Stimulated activated CD8-positive, alpha-beta memory T cell treated with anti-CD3 and anti-CD28 coated beads, Interleukin-15, amount 100 ng/mL, for 24 hours (primary cell): ENCODE measurements around the gene RAD9A.

Source experiments
- DNase-seq: peaks from one replicate; pipeline ENCODE4 v3.0.0-alpha.2; 2020; ENCODE audit warnings: low read depth

RAD9A gene

DNA sequence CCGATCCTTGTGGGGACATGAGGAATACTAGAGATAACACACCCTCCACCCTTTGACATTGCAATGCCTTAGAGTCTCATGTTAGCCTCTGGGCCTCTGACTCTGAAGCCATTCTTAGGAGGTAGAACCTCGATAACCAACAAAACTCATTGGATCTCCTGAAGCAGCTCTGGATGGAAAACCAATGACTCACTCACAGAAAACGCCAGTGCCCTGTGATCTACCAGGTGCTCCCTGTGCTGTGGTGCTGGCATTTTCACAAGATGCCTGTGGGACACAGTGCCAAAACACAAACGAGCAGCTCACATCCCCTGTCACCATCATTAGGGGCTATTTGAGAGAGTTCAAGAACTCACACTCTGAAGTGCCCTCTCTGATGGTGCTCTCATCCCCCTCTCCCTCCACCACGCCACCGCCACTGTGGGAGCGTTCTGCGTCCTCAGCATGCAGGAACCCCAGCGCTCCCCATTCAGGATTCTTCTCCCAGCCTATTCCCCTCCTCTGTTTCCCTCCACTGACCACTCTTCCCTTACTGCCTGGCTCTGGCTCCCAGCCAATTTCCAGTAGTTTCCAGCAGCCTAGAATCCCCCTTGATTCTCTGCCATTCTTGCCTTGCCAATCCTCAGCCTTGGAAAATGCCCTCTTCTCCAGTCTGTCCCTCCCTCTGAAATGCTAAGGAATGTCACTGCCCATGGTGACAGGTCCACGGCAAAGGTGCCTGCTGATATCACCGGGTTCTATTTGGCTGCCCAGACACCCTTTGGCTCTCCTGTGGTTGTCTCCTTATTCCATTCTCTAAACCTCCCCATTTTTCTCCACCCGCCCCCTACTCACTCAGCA, 33.7 kb upstream of the RAD9A start:
- DNase-seq, result no peak

DNA sequence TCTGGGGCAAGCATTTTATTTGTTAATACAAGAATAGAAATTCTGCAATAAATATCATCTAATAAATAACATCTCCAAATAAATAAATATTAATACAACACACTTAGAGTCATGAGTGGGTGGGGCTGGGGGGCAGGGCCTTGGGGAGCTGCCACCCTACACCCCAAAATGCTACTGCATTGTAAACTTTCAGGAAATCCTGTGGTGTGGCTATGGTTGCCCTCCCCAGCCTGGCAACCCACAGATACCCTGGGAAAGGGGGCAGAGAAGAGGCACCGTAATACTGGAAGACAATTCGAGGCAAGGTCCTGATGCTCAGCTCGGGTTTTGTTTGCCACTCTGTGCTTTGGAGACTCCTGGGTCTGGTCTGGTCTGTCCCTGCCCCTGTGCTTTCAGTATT, 27.6 kb upstream of the RAD9A start:
- DNase-seq, result no peak

DNA sequence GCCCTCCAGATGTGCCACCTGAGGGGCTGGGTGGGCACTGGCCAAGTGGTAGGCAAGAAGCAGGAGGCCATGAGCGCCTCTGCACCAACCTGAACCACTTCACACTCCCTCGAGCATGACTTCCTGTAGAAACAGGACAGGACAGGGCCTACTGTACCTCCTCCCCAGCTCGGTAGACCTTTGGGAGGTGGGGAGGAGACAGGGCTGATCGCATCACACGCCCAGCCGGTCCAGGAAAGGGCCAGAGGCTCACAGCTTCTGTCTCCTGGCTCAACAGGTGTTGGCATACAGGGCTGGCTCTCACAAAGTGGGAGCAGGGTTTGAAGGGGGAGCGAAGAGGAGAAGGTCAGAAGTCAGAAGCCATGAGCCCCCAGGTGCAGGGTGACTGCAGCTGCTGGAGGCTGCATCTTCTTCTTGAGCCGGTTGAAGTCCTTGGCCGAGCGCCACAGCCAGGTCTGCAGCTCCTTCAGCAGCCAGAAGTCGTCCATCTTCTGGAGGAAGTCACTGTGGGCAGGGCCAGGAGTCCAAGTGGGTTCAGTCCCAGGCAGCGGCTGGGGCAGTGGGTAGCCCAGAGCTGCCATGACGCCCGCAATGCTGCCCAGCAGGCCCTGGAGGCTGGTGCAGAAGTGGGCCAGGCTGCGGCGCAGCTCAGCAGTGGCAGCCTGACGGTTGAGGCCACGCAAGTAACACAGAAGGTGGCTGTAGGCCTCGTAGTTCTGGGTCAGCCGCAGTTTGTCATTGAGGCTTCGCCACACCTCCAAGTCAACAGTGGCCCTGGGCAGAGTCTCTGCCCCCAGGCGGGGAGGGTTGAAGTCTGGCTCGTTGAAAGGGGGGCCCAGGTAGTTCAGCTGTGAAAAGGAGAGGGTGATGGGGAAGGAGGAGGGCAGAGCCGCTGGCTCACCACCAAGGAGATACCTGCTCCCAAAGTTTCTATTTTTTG, 26.7 kb upstream of the RAD9A start:
- DNase-seq, result no peak

DNA sequence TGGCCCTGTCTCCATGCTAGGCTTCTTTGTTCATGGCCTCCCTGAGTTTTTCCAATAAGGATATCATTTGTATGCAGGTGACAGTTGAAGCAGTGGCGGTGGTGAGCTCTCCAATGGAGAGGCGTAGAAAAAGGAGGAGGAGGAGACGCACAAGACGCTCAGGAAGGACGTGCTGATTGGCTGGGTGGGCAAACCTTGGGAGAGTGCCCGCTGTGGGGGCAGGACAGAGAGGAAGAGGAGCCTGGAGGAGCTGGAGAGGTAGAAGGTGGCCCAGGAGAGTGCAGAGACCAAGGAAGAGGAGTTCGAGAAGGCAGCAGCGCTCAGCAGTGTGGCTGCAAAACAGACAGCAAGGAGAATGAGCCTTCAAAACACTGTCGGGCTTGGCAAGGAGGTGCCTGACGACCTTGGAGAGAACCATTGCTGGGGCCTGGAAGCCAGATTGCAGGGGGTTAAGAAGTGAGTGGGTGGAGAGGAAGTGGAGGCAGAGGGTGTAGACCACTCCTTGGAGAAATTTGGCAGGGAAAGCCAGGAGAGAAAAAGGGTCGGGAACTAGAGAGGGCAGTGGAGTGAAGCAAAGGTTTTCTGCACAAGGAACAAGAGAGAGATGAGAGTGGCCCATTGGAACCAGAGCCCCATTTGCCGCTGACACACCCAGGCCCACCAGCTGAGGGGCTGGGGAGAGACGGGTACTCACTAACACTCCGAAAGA, 25.9 kb upstream of the RAD9A start:
- DNase-seq, result no peak

DNA sequence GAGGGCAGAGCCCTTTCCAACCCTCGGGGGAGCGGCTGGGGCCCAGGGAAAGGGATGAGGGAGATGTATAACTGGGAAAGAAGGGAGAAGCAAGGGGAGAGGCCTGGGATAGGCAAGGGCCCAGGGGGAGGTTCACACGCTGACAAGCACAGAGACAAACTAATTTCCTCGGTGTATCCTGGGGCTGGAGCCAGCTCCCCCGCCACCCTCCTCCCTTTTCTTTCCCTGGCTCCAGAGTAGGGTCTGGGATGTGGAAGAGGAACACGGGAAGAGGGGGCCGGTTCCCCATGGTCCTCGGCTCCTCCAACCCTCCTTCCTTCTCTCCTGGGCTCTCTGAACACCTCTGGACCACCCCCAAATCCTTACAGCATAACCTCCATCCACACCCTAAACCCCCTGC, 25.2 kb upstream of the RAD9A start:
- no peak for DNase-seq

DNA sequence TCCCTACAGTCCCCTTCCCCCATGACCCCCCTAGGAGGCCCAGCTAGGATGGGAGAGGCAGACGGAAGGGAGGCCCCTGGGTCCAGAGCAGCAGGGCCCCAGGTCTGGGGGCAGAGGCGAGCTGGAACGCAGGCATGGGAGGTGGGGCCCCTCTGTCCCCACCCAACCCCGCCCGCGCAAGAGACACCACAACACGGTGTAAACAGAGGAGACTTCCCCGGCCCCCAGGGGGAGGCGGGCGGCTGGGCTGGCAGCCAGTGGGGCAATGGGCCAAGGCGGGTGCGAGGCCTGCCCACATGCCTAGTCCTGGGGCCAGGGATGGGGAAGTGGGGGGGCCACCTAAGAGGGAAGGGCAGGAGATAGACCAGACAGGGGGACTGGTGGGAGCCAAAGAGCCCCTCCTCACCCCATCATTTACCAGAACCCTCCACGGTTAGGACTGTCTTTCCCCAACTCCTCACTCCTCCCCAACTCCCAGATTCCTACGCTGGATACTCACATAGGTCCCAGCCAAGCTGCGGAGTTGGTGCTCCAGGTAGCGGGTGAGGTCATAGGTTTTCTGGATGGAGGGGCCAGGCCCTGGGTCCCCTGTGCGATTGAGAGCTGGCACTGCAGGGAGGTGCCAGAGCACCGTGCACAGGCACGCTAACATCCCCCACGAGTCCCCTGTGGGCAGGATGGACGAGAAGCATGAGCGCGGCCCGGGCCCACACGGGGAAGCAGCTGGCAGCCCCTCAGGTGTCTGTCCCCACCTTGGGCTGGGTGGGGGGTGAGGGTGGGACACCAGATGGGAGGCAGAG, 24.6 kb upstream of the RAD9A start:
- no peak for DNase-seq

DNA sequence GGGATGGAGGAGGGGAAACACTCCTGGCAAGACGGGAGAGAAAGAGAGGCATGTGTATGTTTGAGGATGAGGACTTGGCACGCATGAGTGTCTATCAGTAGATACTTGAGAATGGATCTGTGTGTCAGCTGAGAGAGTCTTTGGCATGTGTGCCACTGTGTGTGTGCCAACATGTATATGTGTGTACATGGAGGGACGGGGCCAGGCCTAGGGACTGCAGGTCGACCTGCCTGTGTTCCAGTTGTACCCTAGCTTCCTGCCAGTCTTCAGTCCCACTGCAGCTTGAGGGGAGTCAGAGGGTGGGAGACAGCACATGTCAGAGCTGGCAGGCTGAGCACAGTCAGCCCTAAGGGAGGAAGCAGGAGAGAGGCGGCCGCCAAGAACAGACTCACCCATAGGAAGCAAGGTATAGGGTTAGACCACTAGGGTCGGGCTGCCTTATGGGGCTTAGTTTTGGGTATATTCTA, 24.0 kb upstream of the RAD9A start:
- DNase-seq, result no peak

DNA sequence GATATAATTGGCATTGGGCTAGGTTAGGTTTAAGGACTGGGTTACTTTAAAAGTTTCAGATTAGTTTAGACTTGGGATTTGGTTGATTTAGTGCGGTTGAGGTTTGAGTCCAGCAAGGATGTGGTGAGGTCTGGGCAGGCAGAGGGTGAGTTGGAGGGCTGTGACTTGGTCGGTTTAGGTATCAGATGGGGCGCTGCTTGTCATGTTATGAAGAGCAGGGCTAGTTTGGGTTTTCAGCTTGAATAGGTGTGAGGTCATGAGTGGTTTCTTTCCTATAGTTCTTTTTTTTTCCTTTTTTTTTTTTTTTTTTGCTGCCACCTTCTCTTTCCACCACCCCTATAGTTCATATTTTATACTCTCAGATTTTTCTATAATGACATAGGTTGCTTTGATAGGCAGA, 23.2 kb upstream of the RAD9A start:
- no peak for DNase-seq

DNA sequence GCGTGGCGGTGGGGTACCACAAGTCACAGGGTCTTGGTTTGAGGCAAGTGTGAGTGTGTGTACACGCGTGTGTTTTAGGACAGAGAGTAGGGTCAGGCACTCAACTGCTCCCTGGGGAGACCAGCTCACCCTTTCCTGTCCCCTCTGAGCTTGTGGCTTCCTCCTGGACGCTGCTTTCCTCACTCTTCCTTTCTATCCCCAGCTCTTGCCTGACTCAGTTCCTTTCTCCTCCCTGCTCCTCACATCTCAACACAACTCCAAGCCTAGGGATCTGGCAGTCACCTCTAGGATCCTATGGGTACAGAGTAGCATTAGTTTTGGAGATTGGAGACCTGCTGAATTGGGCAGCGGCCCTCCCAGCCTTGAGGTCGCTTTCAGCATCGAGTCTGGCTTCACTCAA, 22.5 kb upstream of the RAD9A start:
- DNase-seq, result no peak

DNA sequence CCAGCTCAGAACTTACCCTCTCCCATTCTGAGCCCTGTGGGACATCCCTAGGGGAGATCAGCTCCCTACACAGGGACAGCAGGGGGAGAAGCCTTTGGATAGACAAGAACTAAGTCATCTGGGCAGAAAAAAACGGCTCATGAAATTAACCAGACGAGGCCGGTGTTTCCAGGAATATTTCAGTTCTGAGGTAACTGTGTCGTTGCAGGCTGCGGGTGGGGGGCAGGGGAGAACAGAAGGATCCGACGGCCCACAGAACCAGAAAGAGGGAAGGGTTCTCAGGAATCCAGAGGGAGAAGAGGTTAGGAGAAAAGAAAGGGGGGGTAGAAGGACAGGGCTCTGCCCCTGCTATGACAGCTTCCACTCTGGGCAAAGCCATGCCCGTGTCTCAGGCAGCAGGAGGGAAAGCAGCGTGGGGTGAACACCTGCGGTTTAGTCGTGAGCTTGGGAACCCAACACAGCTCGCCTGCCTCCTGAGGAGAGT, 21.9 kb upstream of the RAD9A start:
- no peak for DNase-seq

DNA sequence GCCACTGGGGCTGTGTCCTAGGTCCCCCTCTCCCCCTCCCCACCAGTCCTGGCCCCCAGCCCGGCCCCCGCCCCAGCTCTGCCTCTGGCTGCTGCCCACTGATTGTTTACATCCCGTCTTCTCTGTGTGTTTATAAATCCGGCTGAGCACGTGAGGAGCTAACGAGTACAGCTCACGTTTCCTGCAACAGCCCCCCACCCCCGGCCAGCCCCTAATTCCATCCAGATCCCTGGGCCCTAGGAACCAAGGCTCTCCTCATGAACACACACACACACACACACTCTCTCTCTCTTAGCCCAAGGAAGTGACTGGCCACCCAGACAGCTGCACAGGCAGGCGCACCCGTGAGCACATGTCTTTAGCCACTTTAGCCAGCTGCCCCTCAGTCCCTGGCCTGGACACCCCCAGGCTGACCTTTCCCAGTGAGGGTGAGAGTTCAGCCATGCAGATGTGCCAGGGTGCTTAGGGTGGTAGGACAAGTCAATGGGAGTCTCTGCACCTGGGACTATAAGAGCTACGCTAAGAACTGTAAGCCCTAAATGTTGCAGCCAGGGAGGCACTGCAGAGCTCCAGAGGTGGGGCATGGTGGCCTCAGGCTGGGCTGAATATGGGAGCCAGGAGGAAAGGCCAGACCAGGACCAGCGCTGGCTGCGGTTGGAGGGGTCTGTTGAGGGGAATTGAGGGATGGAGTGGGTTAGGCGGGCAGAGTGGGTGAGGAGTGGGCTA, 21.3 kb upstream of the RAD9A start:
- no peak for DNase-seq

DNA sequence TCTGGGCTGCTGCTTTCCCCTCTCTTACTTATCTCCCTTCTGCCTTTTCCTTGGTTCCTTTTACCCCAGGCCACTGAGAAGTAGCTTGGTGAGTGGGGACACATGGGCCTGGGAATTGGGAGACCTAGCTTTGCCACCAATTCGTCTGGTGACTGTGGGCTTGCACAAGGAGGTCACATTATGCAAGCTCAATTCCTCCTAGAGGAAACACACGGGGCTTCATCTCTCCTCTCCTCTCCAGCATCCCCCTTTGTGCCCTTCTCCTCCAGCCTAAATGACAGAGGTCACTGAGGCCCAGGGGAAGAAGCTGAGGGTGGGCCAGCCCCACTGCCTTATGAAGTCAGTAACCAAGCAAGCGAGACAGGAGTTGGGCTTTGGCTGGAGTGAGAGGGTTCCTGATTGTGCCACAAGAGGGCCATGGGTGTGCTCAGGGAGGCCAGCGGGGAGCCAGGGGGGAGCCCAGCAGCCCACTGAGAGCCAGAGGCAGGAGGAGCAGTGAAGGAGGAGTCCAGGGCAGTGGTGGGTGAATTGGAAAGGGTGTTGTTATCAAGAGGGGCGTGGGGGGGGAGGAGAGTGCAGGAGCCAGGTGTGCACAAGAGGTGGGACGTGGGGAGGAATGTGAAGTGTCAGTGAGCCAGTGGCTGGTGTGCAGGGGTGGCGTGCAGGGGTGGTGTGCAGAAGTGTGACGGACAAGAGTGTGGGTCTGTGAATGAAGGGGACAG, 20.4 kb upstream of the RAD9A start:
- DNase-seq, result no peak

DNA sequence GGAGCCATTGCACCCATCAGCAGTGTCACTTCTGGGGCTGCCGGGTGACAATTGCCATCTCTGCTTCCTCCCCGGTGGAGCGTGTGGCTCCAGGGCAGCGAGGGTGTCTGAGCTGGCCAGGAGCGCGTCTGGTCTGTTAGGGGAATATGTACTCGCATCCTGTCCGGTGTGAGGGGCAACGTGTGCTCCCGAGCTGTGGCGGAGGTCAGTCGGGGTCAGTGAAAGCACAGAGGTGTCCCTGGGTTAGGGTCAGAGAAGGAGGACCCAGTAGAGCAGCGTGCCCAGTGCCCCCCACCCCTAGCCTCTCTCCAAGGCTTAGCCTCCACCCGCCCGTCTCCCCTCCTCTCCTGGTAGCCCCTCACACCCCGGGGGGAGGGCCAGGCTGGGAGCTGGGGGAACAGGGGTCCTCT, 19.9 kb upstream of the RAD9A start:
- DNase-seq, result no peak

DNA sequence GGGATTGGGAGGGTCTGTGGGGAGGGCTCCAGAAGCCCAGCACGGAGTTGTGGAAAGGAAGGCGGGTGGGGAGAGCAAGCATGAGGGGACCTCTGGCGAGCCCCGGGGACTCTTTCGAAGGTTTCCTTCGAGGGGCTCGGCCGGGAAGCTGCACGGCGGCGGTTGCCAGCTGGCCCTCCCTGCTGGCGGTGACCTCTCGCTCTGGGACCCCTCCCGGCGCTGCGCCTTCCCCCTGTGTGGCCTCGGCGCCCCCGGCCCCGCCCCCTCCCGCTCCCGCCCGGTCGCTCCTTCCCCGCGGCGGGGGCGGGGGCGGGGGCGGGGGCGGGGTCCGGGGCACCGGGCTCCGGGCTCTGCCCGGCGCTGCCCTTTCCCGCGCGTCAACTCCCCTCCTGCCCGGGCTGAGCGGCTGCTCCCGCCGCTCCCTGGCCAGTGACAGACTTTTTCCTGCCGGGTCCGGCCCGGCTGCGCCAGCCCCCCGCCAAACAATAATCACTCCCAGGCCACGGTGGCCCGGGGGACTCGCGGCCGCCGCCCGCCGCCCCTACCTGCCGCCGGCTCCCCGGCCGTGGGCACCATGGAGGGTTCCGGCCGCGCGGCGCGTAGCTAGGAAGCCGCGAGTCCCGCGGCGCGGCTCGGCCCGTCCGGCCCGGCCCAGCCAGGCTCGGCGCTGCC, 19.3 kb upstream of the RAD9A start:
- DNase-seq, result no peak

DNA sequence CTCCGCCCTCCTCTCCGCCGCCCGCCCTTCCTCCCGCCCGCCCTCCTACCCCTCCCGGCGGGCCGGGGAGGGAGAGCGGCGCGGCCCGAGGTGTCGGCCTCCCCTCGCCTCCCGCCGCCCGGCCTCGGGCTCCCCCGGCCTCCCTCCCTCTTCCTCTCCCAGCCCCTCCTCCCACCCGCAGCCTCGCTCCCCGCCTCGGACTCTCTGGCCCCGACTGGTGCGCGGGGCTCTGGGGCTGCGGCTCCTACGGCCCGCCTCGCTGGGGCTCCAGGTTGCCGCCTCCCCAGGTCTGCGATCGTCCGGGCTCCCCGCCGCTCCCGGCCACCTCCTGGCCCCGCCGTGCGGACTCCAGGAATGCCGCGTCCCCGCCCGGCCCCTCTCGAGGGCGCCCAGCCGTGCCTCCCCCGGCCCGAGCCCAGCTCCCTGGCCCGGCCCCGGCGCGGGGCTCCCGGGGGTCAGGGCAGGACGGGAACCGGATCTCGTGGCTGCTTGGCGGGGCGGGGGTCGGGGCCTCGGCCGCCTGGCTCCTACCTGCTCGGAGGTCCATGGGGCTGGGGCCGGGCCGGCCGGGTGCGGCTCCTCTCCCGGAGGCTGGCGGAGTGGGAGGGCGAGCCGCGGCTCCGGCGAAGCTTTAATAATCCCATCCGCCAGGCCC, 18.7 kb upstream of the RAD9A start, which contains the start of gene CLCF1:
TSS of gene CLCF1 (minus strand) at position 606 of the 655 bp plus-strand sequence. CDS start at position 547, 59 bp downstream.
- DNase-seq, result no peak

DNA sequence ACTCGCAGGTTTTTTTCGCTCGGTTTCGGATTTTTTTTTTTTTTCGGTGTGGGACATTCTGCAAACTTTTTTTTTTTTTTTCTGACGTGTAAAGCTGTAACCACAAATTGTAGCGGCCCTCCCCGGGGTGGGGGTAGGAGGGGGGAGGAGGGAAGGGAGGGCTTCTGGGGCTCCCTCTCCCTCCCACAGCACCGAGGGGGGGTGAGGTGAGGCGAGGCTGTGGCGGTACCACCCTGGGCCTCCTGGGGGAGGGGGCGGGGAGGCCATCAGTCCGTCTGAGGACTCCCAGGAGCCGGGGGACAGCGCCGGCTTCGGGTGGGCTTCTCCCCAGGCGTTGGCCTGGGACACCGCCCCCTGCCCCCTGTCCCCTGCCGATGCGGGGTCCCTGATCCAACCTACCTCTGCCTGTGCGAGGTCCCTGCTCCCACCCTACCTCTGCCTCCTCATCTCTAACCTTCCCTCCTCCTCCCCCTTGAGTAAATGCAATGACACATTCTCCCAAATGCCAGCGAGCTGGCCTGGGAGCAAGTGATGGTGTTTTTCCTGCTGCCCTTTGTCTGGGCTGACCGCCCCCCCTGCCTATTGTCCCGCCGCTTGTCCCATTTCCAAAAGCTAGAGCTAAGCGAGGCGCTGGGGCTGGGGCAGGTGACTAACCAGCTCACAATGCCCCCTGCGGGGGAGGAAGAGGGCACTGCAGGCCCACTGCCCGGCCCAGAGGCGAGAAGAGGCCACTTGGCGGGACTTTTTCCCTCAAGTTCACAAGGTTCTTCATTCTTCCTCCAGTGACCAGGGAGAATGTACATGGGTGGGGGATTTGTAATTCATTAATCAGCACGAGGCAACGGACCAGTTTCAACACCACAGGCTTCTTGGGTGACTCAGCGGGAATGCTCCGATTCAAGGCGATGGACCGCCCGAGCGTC, 17.9 kb upstream of the RAD9A start:
- DNase-seq, result no peak

DNA sequence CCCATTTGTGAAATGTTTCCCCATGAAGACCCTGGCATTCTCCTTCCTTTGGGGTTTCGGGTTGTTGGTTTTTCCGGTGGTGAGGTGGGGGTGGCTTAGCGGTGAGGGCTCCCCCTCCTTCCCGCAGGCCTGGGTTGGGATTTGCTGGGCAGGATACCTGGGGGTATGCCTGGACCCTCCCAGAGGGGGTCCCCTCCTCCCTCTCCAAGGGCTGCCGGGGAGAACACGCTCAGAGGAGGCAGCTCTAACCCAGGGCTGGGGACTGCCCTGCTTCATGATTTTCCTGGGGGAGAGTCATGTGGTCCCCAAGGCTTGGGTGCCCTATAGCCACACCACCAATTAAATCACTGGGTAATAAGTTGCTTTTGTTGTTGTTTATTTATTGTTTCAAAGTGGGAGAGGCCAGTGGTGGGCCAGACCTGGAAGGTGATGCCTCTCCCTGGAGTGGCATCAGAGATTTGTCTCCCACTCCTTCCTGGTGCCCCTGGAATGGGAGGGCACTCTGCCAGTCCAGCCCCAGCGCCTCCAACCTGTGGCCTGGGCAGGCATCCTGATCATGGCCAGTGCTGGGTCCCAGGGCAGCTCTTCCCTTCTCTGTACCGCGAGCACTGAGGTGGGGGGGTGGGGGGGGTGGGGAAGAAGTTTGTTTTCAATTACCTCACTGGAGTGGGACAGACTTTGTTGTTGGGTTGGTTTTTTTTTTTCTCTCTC, 17.1 kb upstream of the RAD9A start:
- no peak for DNase-seq
